HepG2 (cell line): Measurements from ENCODE around the gene PMAIP1. TPM values are rescaled to one million over a fixed set of nuclear protein-coding genes. Genes with fewer than 3 reads are reported as not detected.

Source experiments
- ATF4 ChIP-seq, 2 experiments: fragments of 450-650 bp in 1 of 2; sonication (generic) in 1 of 2; formaldehyde crosslinking; IDR thresholded peaks; 2 replicates each; pipeline versions ENCODE4 v1.5.0 to v1.8.0; 2020 to 2022; ENCODE audit warnings: mild to moderate bottlenecking in 1 of 2, missing genetic modification reagents in 1 of 2
- CREB1 ChIP-seq, 2 experiments: fragments of 450-650 bp in 1 of 2; IDR thresholded peaks; 2 replicates each; pipeline ENCODE4 v1.6.1; 2016 to 2017; ENCODE audit warnings: control low read depth in 1 of 2, mild to moderate bottlenecking in 1 of 2, missing compliant biosample characterization in 1 of 2, missing genetic modification characterization in 1 of 2
- FOSL1 ChIP-seq: sonication (generic); formaldehyde crosslinking; IDR thresholded peaks from 2 replicates; pipeline ENCODE4 v1.9.0; 2021; ENCODE audit warnings: missing genetic modification reagents, borderline replicate concordance
- HMG20A ChIP-seq: IDR thresholded peaks from 2 replicates; pipeline ENCODE4 v1.6.1; 2016; ENCODE audit warnings: borderline replicate concordance
- HNRNPLL ChIP-seq: fragments of 200-400 bp; formaldehyde crosslinking; IDR thresholded peaks from 2 replicates; pipeline ENCODE4 v1.6.1; 2017; ENCODE audit warnings: mild to moderate bottlenecking, low read depth, low read length; ENCODE audit not compliant: poor library complexity, severe bottlenecking
- NR3C1 ChIP-seq: sonication (generic); formaldehyde crosslinking; IDR thresholded peaks from 2 replicates; pipeline ENCODE4 v1.4.0; 2020; ENCODE audit warnings: missing genetic modification reagents
- TAF1 ChIP-seq: sonication (generic); formaldehyde crosslinking; IDR thresholded peaks from 2 replicates; pipeline ENCODE4 v1.4.0; 2020; ENCODE audit warnings: missing genetic modification reagents
- XRCC5 ChIP-seq: fragments of 200-400 bp; formaldehyde crosslinking; optimal IDR thresholded peaks from 2 replicates; pipeline ENCODE3; 2017; ENCODE audit warnings: mild to moderate bottlenecking, low read length
- YEATS4 ChIP-seq: sonication (generic); formaldehyde crosslinking; IDR thresholded peaks from 2 replicates; pipeline ENCODE4 v1.4.0; 2020; ENCODE audit warnings: missing genetic modification reagents, borderline replicate concordance
- ZFP1 ChIP-seq: IDR thresholded peaks from 2 replicates; pipeline ENCODE4 v1.6.1; 2016
- ZNF317 ChIP-seq: sonication (generic); formaldehyde crosslinking; IDR thresholded peaks from 2 replicates; pipeline ENCODE4 v1.5.0; 2020; ENCODE audit warnings: mild to moderate bottlenecking, missing genetic modification reagents
- ZNF446 ChIP-seq: sonication (generic); formaldehyde crosslinking; IDR thresholded peaks from 2 replicates; pipeline ENCODE4 v1.5.0; 2020; ENCODE audit warnings: mild to moderate bottlenecking, missing genetic modification reagents
- ZNF687 ChIP-seq: sonication (generic); formaldehyde crosslinking; IDR thresholded peaks from 2 replicates; pipeline ENCODE4 v1.5.1; 2020; ENCODE audit warnings: mild to moderate bottlenecking, missing genetic modification reagents, moderate library complexity
- ZNF691 ChIP-seq: sonication (generic); formaldehyde crosslinking; IDR thresholded peaks from 2 replicates; pipeline ENCODE4 v1.4.0; 2020; ENCODE audit warnings: missing genetic modification reagents, low read depth, mild to moderate bottlenecking, borderline replicate concordance
- ZNF777 ChIP-seq: sonication (generic); formaldehyde crosslinking; IDR thresholded peaks from 2 replicates; pipeline ENCODE4 v1.4.0; 2020; ENCODE audit warnings: missing genetic modification reagents
- ZSCAN22 ChIP-seq: sonication (generic); formaldehyde crosslinking; IDR thresholded peaks from 2 replicates; pipeline ENCODE4 v1.4.0; 2020; ENCODE audit warnings: mild to moderate bottlenecking, missing genetic modification reagents
- polyA plus RNA-seq, 8 experiments: library from polyadenylated mRNA; depleted of rRNA in 3 of 8; stranded (reverse) in 7 of 8; unstranded in 1 of 8; fragments of >200 nt; fragmentation: Illumina TruSeq in 4 of 8; extraction: Trizol in 4 of 8; gene quantifications; 2 replicates each; pipeline versions ENCODE4 v1.2.1 to v1.2.3, GENCODE V29; 2011 to 2016; ENCODE audit warnings: low read depth in 4 of 8, missing spikeins in 1 of 8, mixed read lengths in 1 of 8; ENCODE audit not compliant: insufficient read depth in 1 of 8
- total RNA-seq, 5 experiments: library from RNA; depleted of rRNA; stranded (reverse); fragments of >200 nt; fragmentation: Illumina TruSeq; extraction: Trizol; gene quantifications; 2 replicates each; pipeline ENCODE4 v1.2.3, GENCODE V29; 2016; ENCODE audit warnings: low read depth in 1 of 5
- TF ChIP-seq, protein P1 (sequence below): sonication (generic); formaldehyde crosslinking; IDR thresholded peaks from 2 replicates; pipeline ENCODE4 v1.4.0; 2020; ENCODE audit warnings: missing genetic modification reagents
- TF ChIP-seq, protein P2 (sequence below): sonication (generic); formaldehyde crosslinking; IDR thresholded peaks from 2 replicates; pipeline ENCODE4 v1.4.0; 2020; ENCODE audit warnings: mild to moderate bottlenecking, missing genetic modification reagents

Gene PMAIP1
- total and polyA plus RNA-seq, 2 of the 13 experiments (the other 11 are each of a cell fraction or from before 2014, with no cell fraction given), result 1.5 to 1.7 TPM

DNA sequence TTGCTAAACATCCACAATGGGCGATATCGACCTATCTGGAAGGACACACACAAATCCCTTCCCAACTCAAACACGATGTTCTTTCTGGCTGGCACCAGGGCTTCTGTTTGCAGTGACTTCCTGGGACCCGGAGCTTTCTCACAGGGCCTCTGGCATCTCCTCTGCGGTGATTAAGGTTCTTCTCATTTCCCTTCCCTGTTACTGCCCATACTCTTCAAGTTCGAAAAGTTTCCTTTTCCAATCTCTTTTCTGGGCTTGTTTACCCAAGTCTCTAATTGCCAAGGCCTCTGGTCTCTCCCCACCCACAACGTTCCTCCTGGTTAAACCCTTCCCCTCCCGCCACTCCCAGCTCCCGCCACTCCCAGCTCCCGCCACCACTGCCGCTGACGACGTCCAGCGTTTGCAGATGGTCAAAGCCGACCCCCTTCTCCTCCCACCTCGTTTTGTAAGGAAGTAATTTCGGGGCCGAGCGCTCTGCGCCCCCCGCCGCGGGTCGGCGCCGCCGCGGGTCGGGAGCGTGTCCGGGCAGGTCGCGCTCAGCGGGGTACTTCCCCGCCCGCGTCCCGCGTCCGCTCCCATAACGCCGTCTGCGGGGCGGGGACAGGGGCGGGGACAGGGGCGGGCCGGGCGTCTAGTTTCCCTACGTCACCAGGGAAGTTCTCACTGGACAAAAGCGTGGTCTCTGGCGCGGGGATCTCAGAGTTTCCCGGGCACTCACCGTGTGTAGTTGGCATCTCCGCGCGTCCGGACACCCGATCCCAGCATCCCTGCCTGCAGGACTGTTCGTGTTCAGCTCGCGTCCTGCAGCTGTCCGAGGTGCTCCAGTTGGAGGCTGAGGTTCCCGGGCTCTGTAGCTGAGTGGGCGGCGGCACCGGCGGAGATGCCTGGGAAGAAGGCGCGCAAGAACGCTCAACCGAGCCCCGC is at the start of gene PMAIP1 (continued):
- TF ChIP-seq ZNF317 (CRISPR knock-in tag) (no peak), HNRNPLL (peak; percentile 42), FOSL1 (CRISPR knock-in tag) (no peak), HMG20A (no peak), ZNF446 (CRISPR knock-in tag) (peak; percentile 38; the same call in 1 of the 2 replicates), XRCC5 (no peak), ZNF691 (CRISPR knock-in tag) (0 out of 2 replicates have a peak, but pooled peaks have one; percentile 16), ZNF687 (CRISPR knock-in tag) (peak; percentile 58), NR3C1 (CRISPR knock-in tag) (no peak), CREB1 (IDR thresholded peaks at IDR 0.05) (0 out of 2 replicates have a peak, but pooled peaks have one; percentile 11), CREB1 (CRISPR knock-in tag; IDR thresholded peaks at IDR 0.05) (peak; percentile 35; the same call in 1 of the 2 replicates), YEATS4 (CRISPR knock-in tag) (0 out of 2 replicates have a peak, but pooled peaks have one; percentile 32), ZSCAN22 (CRISPR knock-in tag) (no peak), TAF1 (CRISPR knock-in tag) (peak; percentile 75; the same call in 1 of the 2 replicates), ZNF777 (peak; percentile 34; the same call in 1 of the 2 replicates), ZFP1 (CRISPR knock-in tag) (no peak), ATF4 (CRISPR knock-in tag; IDR thresholded peaks at IDR 0.05) (no peak)
- TF ChIP-seq, protein P1, sequence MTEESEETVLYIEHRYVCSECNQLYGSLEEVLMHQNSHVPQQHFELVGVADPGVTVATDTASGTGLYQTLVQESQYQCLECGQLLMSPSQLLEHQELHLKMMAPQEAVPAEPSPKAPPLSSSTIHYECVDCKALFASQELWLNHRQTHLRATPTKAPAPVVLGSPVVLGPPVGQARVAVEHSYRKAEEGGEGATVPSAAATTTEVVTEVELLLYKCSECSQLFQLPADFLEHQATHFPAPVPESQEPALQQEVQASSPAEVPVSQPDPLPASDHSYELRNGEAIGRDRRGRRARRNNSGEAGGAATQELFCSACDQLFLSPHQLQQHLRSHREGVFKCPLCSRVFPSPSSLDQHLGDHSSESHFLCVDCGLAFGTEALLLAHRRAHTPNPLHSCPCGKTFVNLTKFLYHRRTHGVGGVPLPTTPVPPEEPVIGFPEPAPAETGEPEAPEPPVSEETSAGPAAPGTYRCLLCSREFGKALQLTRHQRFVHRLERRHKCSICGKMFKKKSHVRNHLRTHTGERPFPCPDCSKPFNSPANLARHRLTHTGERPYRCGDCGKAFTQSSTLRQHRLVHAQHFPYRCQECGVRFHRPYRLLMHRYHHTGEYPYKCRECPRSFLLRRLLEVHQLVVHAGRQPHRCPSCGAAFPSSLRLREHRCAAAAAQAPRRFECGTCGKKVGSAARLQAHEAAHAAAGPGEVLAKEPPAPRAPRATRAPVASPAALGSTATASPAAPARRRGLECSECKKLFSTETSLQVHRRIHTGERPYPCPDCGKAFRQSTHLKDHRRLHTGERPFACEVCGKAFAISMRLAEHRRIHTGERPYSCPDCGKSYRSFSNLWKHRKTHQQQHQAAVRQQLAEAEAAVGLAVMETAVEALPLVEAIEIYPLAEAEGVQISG, result no peak
- TF ChIP-seq, protein P2, sequence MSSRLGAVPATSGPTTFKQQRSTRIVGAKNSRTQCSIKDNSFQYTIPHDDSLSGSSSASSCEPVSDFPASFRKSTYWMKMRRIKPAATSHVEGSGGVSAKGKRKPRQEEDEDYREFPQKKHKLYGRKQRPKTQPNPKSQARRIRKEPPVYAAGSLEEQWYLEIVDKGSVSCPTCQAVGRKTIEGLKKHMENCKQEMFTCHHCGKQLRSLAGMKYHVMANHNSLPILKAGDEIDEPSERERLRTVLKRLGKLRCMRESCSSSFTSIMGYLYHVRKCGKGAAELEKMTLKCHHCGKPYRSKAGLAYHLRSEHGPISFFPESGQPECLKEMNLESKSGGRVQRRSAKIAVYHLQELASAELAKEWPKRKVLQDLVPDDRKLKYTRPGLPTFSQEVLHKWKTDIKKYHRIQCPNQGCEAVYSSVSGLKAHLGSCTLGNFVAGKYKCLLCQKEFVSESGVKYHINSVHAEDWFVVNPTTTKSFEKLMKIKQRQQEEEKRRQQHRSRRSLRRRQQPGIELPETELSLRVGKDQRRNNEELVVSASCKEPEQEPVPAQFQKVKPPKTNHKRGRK (CRISPR knock-in tag), result no peak
